Measurements from ENCODE around the gene FOXP2. TPM values are rescaled to one million over a fixed set of nuclear protein-coding genes. Genes with fewer than 3 reads are reported as not detected.

FOXP2 gene
- 10 to 100 TPM; 12.2 to 40.9 (median 19.5) TPM for total RNA-seq

- no peak for TF ChIP-seq CTCF (IDR thresholded peaks at IDR 0.05)
- TF ChIP-seq EP300 (IDR thresholded peaks at IDR 0.05): no peak
- TF ChIP-seq POLR2AphosphoS5 (IDR thresholded peaks at IDR 0.05): no peak
- TF ChIP-seq POLR2A (IDR thresholded peaks at IDR 0.05): no peak
- peak within 1 kb of the TSS; percentile 37 for H3K4me3 ChIP-seq
- peak within 1 kb of the TSS; percentile 78 for H3K27ac ChIP-seq
- H3K27me3 ChIP-seq: no peaks in the 10 kb centered on the region
- peaks cover 23% of the 10 kb centered on the region for H3K4me1 ChIP-seq
- DNase-seq (ENCODE audit: low spot score in 2 of 2): no peak
- H3K9me3 ChIP-seq: no peaks in the 10 kb centered on the region
- WGBS: 8% methylated on average over 2 of the region's 2 CpGs
- no peaks in the 10 kb centered on the region for H3K36me3 ChIP-seq
Observed at GRCh38 chr7:114414156-114415063, at the start of gene FOXP2. TSS of gene FOXP2 (plus strand) at chr7:114414815. CDS start at chr7:114426512, 11,697 bp downstream.

GRCh38 chr7:114365791-114366190, 48.8 kb upstream of the FOXP2 start:
- H3K27me3 ChIP-seq: no peaks in the 10 kb centered on the region
- no peaks in the 10 kb centered on the region for H3K9me3 ChIP-seq
- TF ChIP-seq EP300 (IDR thresholded peaks at IDR 0.05): no peak
- TF ChIP-seq CTCF (IDR thresholded peaks at IDR 0.05): no peak
- WGBS: 62% methylated on average over 2 of the region's 2 CpGs
- no peak overlapping the region for H3K4me3 ChIP-seq
- H3K4me1 ChIP-seq: no peaks in the 10 kb centered on the region
- DNase-seq (ENCODE audit: low spot score in 2 of 2): no peak
- H3K27ac ChIP-seq: no peak overlapping the region
- no peaks in the 10 kb centered on the region for H3K36me3 ChIP-seq

- 67% methylated on average over 2 of the region's 2 CpGs for WGBS
- Histone ChIP-seq H3K9me3 (no peaks in the 10 kb centered on the region), H3K4me1 (no peaks in the 10 kb centered on the region), H3K4me3 (no peak overlapping the region), H3K27me3 (no peaks in the 10 kb centered on the region), H3K36me3 (no peaks in the 10 kb centered on the region), H3K27ac (no peak overlapping the region)
- TF ChIP-seq POLR2AphosphoS5 (IDR thresholded peaks at IDR 0.05) (no peak), POLR2A (IDR thresholded peaks at IDR 0.05) (no peak), EP300 (IDR thresholded peaks at IDR 0.05) (no peak), CTCF (IDR thresholded peaks at IDR 0.05) (no peak)
- DNase-seq (ENCODE audit: low spot score in 2 of 2): no peak
Observed at GRCh38 chr7:114368492-114368891, 46.1 kb upstream of the FOXP2 start.

DNA sequence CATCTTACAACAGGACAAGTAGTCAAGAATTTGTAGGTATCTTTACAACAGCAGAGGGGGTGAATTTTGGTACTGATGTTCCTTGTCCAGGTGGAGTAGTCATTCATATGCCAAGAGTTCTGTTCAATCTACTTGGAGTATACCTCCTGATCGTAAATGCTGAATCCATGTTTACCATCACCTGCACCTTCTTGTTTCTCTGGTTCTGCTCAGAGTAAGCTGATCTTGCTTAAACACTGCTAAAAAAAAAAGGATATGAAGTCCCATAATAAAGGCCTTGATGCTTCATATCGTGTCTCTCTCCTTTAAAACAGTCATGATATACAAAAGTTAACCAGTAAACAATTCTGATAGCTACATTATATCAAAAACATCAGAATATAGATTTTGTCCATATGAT, 45.3 kb upstream of the FOXP2 start:
- no peak for DNase-seq (ENCODE audit: low spot score in 2 of 2)
- Histone ChIP-seq H3K4me3 (no peak overlapping the region), H3K9me3 (no peaks in the 10 kb centered on the region), H3K27me3 (no peaks in the 10 kb centered on the region), H3K27ac (no peak overlapping the region), H3K36me3 (no peaks in the 10 kb centered on the region), H3K4me1 (no peaks in the 10 kb centered on the region)
- TF ChIP-seq POLR2A (IDR thresholded peaks at IDR 0.05) (no peak), POLR2AphosphoS5 (IDR thresholded peaks at IDR 0.05) (no peak), EP300 (IDR thresholded peaks at IDR 0.05) (no peak), CTCF (IDR thresholded peaks at IDR 0.05) (no peak)
- WGBS: 88% methylated on average over 2 of the region's 2 CpGs

GRCh38 chr7:114372619-114373018, 42.0 kb upstream of the FOXP2 start:
- Histone ChIP-seq H3K4me1 (no peaks in the 10 kb centered on the region), H3K9me3 (no peaks in the 10 kb centered on the region), H3K27ac (no peak overlapping the region), H3K36me3 (no peaks in the 10 kb centered on the region), H3K27me3 (no peaks in the 10 kb centered on the region), H3K4me3 (no peak overlapping the region)
- DNase-seq (ENCODE audit: low spot score in 2 of 2): no peak
- TF ChIP-seq EP300 (IDR thresholded peaks at IDR 0.05) (no peak), POLR2A (IDR thresholded peaks at IDR 0.05) (no peak), POLR2AphosphoS5 (IDR thresholded peaks at IDR 0.05) (no peak), CTCF (IDR thresholded peaks at IDR 0.05) (no peak)
- WGBS: 86% methylated on average over 5 of the region's 5 CpGs

Measured in suprapubic skin (tissue), 4 donors.